OCI-LY3 (cell line): ENCODE results near the gene KANSL3.

Source experiments
- H2AFZ ChIP-seq: fragments of 200-600, 300-600 bp; shearing (Covaris generic); 2 replicates; pipeline ENCODE4 v1.6.0; 2014; ENCODE audit warnings: antibody characterized with exemption, low read depth, low read length
- H3K27ac ChIP-seq: fragments of 200-600, 300-600 bp; sonication (generic); 2 replicates; pipeline ENCODE4 v1.5.1; 2014; ENCODE audit warnings: mild to moderate bottlenecking, low read length, moderate library complexity, mixed read lengths
- H3K27me3 ChIP-seq: fragments of 200-600, 300-600 bp; sonication (generic); 2 replicates; pipeline ENCODE4 v1.6.1; 2014; ENCODE audit warnings: low read depth, low read length, mixed read lengths
- H3K36me3 ChIP-seq: fragments of 200-600, 300-600 bp; sonication (generic); replicated peaks from 2 replicates; pipeline ENCODE3; 2014; ENCODE audit warnings: low read depth, low read length, mixed read lengths
- H3K4me1 ChIP-seq: fragments of 300-600, 200-600 bp; sonication (generic); 2 replicates; pipeline ENCODE4 v1.6.1; 2014; ENCODE audit warnings: low read length, mixed read lengths
- H3K4me2 ChIP-seq: fragments of 200-600, 300-600 bp; sonication (generic); 2 replicates; pipeline ENCODE4 v1.6.1; 2014; ENCODE audit warnings: low read length, mixed read lengths
- H3K4me3 ChIP-seq: fragments of 300-600, 200-600 bp; sonication (generic); 2 replicates; pipeline ENCODE4 v1.5.1; 2014; ENCODE audit warnings: antibody characterized with exemption, mild to moderate bottlenecking, low read length, moderate library complexity
- H3K79me2 ChIP-seq: fragments of 300-600, 200-600 bp; shearing (Covaris generic); 2 replicates; pipeline ENCODE4 v1.6.1; 2014; ENCODE audit warnings: mild to moderate bottlenecking, low read length, mixed read lengths
- H3K9ac ChIP-seq: fragments of 300-600, 200-600 bp; shearing (Covaris generic); 2 replicates; pipeline ENCODE4 v1.6.0; 2014; ENCODE audit warnings: mild to moderate bottlenecking, low read length, moderate library complexity
- H3K9me3 ChIP-seq: fragments of 200-600, 300-600 bp; shearing (Covaris generic); 2 replicates; pipeline ENCODE4 v1.6.1; 2014; ENCODE audit warnings: low read length, mixed read lengths; ENCODE audit not compliant: insufficient read depth
- H4K20me1 ChIP-seq: fragments of 200-600, 300-600 bp; sonication (generic); 2 replicates; pipeline ENCODE4 v1.6.1; 2016; ENCODE audit warnings: low read length, mixed read lengths; ENCODE audit not compliant: insufficient read depth
- EZH2phosphoT487 ChIP-seq: fragments of 200-600 bp; shearing (Covaris generic); IDR thresholded peaks from 2 replicates; pipeline ENCODE4 v1.6.1; 2018; ENCODE audit warnings: antibody characterized with exemption, mixed run types, low read depth
- TF ChIP-seq, protein P1 (sequence below): fragments of 200-600, 300-600 bp; sonication (generic); IDR thresholded peaks from 2 replicates; pipeline ENCODE4 v1.5.1; 2014; ENCODE audit warnings: antibody characterized with exemption, low read length, low read depth

Gene KANSL3

DNA sequence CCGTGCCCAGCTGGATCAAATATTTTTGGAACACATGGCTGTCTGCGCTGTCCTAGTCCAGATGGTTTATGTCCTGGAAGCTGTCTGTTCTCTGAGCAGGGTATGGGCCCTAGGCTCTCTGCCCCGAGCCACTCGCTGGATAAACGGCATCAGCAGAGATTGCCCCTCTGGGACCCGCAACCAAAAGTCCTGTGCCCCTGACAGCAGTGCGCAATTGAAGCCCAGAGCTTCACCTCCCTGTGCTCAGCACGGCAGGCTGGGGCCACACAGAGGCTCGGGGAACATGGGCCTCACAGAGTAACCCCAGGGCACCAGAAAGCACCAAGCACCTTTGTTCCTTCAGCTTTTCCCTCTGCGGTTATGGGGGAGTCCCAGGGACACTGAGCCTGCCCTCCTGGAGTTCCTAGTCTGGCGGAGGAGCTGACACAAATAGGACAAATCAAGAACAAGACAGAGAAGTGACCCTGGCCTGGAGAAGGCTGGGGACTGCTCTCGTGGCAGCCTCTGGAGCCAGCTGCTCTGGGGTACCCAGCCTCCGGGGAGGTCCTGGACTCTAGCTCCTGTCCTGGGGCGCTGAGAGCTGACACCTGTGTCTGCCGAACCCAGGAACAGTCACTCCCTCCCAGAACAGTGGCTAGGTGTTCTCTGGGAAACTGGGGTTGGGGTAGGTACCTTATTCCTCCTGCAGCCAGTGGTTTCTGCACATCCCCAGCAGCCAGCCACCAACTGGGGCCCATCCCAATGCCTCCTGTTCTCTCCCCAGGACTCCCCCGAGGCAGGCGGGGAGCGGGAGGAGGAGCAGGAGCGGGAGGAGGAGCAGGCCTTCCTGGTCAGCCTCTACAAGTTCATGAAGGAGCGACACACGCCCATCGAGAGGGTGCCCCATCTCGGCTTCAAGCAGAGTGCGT, 89.3 kb downstream of the KANSL3 start:
- Histone ChIP-seq H2AFZ (no peak overlapping the region), H3K4me3 (no peak overlapping the region), H4K20me1 (peaks cover 21% of the 10 kb centered on the region), H3K27me3 (no peaks in the 10 kb centered on the region), H3K9ac (no peak overlapping the region), H3K9me3 (no peaks in the 10 kb centered on the region), H3K36me3 (peaks cover 20% of the 10 kb centered on the region), H3K27ac (no peak overlapping the region), H3K4me2 (no peak overlapping the region), H3K4me1 (no peaks in the 10 kb centered on the region), H3K79me2 (peaks cover 5% of the 10 kb centered on the region; the same call in 1 of the 2 replicates)
- TF ChIP-seq, protein P1, sequence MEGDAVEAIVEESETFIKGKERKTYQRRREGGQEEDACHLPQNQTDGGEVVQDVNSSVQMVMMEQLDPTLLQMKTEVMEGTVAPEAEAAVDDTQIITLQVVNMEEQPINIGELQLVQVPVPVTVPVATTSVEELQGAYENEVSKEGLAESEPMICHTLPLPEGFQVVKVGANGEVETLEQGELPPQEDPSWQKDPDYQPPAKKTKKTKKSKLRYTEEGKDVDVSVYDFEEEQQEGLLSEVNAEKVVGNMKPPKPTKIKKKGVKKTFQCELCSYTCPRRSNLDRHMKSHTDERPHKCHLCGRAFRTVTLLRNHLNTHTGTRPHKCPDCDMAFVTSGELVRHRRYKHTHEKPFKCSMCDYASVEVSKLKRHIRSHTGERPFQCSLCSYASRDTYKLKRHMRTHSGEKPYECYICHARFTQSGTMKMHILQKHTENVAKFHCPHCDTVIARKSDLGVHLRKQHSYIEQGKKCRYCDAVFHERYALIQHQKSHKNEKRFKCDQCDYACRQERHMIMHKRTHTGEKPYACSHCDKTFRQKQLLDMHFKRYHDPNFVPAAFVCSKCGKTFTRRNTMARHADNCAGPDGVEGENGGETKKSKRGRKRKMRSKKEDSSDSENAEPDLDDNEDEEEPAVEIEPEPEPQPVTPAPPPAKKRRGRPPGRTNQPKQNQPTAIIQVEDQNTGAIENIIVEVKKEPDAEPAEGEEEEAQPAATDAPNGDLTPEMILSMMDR, result no peak
- TF ChIP-seq EZH2phosphoT487, result no peak

DNA sequence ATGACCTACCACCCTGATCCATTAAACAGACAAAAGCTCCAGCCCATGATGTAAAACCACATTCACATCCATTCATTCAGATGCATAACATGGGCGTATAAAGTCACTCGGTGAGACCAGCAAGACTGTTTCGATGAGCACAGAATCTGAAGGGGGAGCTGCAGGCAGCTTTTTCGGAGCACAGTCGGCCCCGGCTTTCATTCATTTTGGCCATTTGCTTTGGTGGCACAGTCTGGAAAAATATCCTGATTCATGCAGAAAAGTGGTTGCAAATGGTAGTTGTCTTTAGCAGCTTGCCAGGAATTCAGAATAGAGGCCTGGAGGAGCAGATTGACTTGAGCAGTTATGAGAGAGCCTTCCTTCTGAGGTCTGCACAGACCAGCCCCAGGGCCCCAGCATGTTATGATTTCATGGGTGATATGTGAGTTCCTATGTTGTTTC, 90.4 kb downstream of the KANSL3 start:
- TF ChIP-seq, protein P1, result no peak
- no peak for TF ChIP-seq EZH2phosphoT487
- H3K4me1 ChIP-seq, result no peaks in the 10 kb centered on the region
- peaks cover 23% of the 10 kb centered on the region for H3K36me3 ChIP-seq
- H3K79me2 ChIP-seq, result peaks cover 5% of the 10 kb centered on the region; the same call in 1 of the 2 replicates
- no peak overlapping the region for H3K4me2 ChIP-seq
- H4K20me1 ChIP-seq, result peaks cover 32% of the 10 kb centered on the region
- no peaks in the 10 kb centered on the region for H3K27me3 ChIP-seq
- H3K27ac ChIP-seq, result no peak overlapping the region
- H3K9me3 ChIP-seq, result no peaks in the 10 kb centered on the region
- no peak overlapping the region for H3K9ac ChIP-seq
- H2AFZ ChIP-seq, result no peak overlapping the region
- no peak overlapping the region for H3K4me3 ChIP-seq

DNA sequence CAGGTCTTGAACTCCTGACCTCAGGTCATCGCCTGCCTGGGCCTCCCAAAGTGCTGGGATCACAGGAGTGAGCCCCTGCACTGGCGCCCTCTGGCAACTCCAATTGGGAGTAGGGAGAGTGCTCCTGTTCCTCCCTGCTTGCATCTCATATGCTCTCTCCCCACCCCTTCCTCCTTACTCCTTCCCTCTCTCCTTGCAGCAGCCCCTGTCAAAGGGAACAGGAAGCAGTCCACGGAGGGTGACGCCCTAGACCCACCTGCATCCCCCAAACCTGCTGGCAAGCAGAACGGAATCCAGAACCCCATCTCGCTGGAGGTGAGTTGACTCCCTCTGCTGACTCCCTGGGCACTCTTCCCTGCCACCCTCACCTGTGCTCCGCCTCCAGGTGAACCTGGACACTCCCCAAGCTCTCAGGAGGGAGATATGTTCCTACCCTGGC, 90.9 kb downstream of the KANSL3 start:
- no peaks in the 10 kb centered on the region for H3K4me1 ChIP-seq
- H3K79me2 ChIP-seq, result peaks cover 5% of the 10 kb centered on the region; the same call in 1 of the 2 replicates
- H3K9ac ChIP-seq, result no peak overlapping the region
- no peak overlapping the region for H3K4me2 ChIP-seq
- TF ChIP-seq, protein P1, result no peak
- TF ChIP-seq EZH2phosphoT487, result no peak
- peaks cover 23% of the 10 kb centered on the region for H3K36me3 ChIP-seq
- no peaks in the 10 kb centered on the region for H3K9me3 ChIP-seq
- H3K27ac ChIP-seq, result no peak overlapping the region
- H2AFZ ChIP-seq, result no peak overlapping the region
- H3K27me3 ChIP-seq, result no peaks in the 10 kb centered on the region
- H4K20me1 ChIP-seq, result peaks cover 37% of the 10 kb centered on the region
- no peak overlapping the region for H3K4me3 ChIP-seq

DNA sequence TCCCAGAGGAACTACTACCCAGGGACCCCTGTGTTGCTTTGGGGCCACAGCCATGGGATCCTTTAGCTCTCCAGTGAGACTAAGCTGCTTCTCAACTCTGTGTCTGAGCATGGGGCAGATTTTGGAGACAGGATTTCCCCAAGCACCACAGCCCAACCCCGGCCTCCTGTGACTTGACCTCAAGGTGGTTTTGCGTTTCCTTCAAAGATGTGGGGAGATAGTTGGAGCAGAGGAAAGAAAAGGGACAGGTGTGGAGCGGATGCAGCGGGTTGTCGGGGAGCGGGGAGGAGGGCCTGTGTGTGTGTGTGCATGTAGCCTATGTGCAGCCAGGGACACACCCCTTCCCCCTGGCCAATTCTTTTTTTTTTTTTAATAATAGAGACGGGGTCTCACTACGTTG, 91.3 kb downstream of the KANSL3 start:
- TF ChIP-seq, protein P1, result no peak
- no peak for TF ChIP-seq EZH2phosphoT487
- Histone ChIP-seq H3K4me2 (no peak overlapping the region), H3K27me3 (no peaks in the 10 kb centered on the region), H3K9ac (no peak overlapping the region), H3K9me3 (no peaks in the 10 kb centered on the region), H3K4me3 (no peak overlapping the region), H2AFZ (no peak overlapping the region), H3K36me3 (peaks cover 23% of the 10 kb centered on the region), H3K79me2 (peaks cover 5% of the 10 kb centered on the region; the same call in 1 of the 2 replicates), H4K20me1 (peaks cover 42% of the 10 kb centered on the region), H3K4me1 (no peaks in the 10 kb centered on the region), H3K27ac (no peak overlapping the region)
